Thoracic aorta (tissue), 2 donors: ENCODE data around the gene ZNF423. TPM values are rescaled to one million over a fixed set of nuclear protein-coding genes. Genes with fewer than 3 reads are reported as not detected.

Source experiments
- ATAC-seq: fragments of 150-250 bp; one replicate; pipeline ENCODE4 v1.8.0; 2017; ENCODE audit warnings: low read depth; ENCODE audit not compliant: insufficient number of reproducible peaks, low FRiP score
- DNase-seq: peaks from one replicate; pipeline ENCODE4 v3.0.0-alpha.2; 2020; ENCODE audit warnings: low spot score
- H3K27ac ChIP-seq, 2 donors: fragments of 200-600 bp; sonication (generic); 1 replicate in 1 of 2; 2 replicates in 1 of 2; pipeline ENCODE4 v1.5.1; 2016; ENCODE audit warnings: mild to moderate bottlenecking in 2 of 2, moderate library complexity in 2 of 2
- H3K27me3 ChIP-seq: fragments of 200-600 bp; sonication (generic); replicated peaks from 2 replicates; pipeline ENCODE4 v1.6.0; 2016; ENCODE audit warnings: mild to moderate bottlenecking; ENCODE audit not compliant: insufficient read depth
- H3K36me3 ChIP-seq: fragments of 200-600 bp; sonication (generic); one replicate; pipeline ENCODE4 v1.5.1; 2016
- H3K4me1 ChIP-seq, 2 donors: fragments of 200-600 bp; sonication (generic); 1 replicate in 1 of 2; 2 replicates in 1 of 2; pipeline versions ENCODE4 v1.5.1 to v1.6.0; 2016; ENCODE audit warnings: low read depth in 2 of 2, mild to moderate bottlenecking in 1 of 2; ENCODE audit not compliant: control insufficient read depth in 1 of 2
- H3K4me3 ChIP-seq: fragments of 200-600 bp; sonication (generic); 2 replicates; pipeline ENCODE4 v1.5.1; 2016; ENCODE audit warnings: mild to moderate bottlenecking
- H3K9me3 ChIP-seq: fragments of 200-600 bp; sonication (generic); 2 replicates; pipeline ENCODE4 v1.5.1; 2016
- total RNA-seq, 2 donors: library from RNA; depleted of rRNA; stranded (reverse); fragments of >200 nt; gene quantifications; one replicate each; pipeline versions ENCODE4 v1.1.0 to v1.2.3, GENCODE V29; 2016
- TF ChIP-seq, protein P1 (sequence below): fragments of 200-600 bp; sonication (generic); IDR thresholded peaks from one replicate; pipeline ENCODE4 v1.5.1; 2019; ENCODE audit warnings: antibody characterized with exemption

Gene ZNF423
- total RNA-seq, 2 donors from 2014 or later = 16.2 to 22.9 TPM

DNA sequence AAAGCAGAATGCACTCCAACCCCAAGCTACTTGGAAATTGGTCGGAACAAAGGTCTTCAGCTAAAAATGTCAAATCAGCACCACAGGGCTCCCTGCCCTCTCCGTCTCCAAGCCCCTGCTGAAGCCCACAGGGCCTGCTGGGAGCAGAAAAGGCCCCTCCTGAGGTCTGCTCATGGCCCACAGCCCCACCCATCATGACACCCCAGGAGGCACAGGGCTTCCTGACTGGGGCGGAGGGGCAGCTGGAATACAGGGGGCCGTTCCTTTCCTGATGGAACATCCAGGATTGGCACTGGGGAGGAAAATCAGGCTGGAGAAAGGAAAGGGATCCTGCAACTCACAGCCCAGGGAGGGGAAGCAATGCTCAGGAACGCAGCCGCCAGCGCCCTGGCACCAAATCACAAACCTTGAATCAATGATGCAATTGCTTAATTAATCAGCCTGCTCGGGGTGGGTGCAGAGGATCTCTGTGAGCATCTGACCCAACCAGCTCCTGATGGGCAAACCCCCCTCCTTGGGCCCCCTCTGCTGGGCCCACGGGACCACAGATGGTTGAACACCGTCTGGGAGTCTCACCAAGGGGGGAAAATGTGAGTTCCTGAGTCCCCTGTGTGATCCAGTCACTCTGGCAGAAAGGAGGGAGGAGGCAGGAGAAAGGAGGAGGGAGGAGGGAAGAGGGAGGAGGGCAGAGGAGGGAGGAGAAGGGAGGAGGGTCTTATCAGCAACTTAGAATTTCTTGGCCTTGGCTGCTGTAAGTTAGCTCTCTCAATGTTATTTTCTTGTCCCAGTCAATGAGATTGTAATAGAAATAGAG, 155.5 kb downstream of the ZNF423 start:
- H3K4me1 ChIP-seq = peaks cover 24 to 56% of the 10 kb centered on the region in 2 donors
- H3K9me3 ChIP-seq = no peaks in the 10 kb centered on the region
- H3K4me3 ChIP-seq = peak overlapping the region; percentile 52
- H3K27ac ChIP-seq = peak overlapping the region; percentile 81 to 86
- H3K27me3 ChIP-seq = no peaks in the 10 kb centered on the region
- DNase-seq = no peak
- ATAC-seq = peak; percentile 30
- TF ChIP-seq, protein P1, sequence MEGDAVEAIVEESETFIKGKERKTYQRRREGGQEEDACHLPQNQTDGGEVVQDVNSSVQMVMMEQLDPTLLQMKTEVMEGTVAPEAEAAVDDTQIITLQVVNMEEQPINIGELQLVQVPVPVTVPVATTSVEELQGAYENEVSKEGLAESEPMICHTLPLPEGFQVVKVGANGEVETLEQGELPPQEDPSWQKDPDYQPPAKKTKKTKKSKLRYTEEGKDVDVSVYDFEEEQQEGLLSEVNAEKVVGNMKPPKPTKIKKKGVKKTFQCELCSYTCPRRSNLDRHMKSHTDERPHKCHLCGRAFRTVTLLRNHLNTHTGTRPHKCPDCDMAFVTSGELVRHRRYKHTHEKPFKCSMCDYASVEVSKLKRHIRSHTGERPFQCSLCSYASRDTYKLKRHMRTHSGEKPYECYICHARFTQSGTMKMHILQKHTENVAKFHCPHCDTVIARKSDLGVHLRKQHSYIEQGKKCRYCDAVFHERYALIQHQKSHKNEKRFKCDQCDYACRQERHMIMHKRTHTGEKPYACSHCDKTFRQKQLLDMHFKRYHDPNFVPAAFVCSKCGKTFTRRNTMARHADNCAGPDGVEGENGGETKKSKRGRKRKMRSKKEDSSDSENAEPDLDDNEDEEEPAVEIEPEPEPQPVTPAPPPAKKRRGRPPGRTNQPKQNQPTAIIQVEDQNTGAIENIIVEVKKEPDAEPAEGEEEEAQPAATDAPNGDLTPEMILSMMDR = no peak
- no peaks in the 10 kb centered on the region for H3K36me3 ChIP-seq

DNA sequence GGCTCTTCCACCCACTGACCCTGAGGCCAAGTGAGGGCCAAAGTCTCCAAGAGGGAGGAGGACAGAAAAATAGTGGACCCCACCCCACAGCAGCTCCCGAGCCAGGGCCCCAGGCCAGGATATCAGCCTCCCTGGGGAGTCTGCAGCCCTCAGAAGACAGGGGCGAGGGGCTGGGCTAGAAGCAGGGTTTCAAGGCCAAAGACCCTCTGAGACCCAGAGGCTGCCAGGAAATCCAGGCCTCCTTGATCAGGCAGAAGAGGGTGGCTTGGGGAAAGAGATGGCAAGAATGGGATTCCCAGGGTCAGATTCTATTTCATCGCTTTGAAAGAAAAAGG, 156.1 kb downstream of the ZNF423 start:
- TF ChIP-seq, protein P1 = no peak
- peaks cover 24 to 56% of the 10 kb centered on the region in 2 donors for H3K4me1 ChIP-seq
- H3K36me3 ChIP-seq = no peaks in the 10 kb centered on the region
- no peaks in the 10 kb centered on the region for H3K9me3 ChIP-seq
- ATAC-seq = no peak
- H3K4me3 ChIP-seq = no peak overlapping the region
- H3K27me3 ChIP-seq = no peaks in the 10 kb centered on the region
- H3K27ac ChIP-seq = peak overlapping the region; percentile 81 to 86
- no peak for DNase-seq

DNA sequence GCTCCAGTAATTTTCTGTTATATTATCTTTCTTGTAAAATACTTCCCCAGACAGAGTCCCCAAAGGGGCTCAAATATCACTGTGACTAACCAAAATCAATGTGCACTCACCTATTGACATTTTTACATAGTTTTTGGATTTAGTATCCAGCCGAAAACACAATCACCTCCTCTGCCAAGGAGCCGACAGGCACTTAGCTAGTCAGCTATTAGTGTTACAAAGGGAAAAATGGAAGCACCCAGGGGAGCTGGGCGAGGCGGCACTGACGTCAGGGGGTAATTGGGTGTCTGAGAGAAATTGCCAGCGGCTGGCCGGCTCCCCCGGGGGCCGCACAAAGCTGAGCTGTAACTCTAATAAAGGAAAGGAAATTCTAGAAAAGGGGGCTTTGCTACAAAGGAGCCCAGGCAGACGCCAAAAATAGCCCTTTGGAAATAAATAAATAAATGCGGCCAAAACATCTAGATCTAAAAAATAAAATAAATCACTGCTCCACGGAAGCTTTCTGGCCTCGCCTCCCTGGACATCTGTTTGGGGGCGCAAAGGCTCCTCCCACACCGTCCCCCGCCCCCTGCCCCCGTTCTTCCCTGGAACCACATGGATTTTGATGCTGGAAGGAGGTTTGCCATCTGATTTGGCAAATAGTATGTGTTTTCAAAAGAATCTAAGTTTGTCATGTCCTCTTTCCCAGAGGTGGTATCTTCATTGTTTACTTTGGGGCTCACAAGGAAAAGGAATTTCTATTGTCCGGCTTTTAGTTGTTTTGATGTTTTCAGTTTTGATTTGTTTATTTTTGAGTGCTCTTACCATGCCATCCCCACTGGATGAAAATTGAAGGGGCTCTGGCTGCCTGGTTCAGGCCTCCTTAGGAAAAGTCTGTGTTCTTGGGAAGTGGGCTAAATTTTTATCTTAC, 156.7 kb downstream of the ZNF423 start:
- no peaks in the 10 kb centered on the region for H3K9me3 ChIP-seq
- H3K27ac ChIP-seq = peak overlapping the region; percentile 81 to 86
- peak overlapping the region; percentile 67 for H3K4me3 ChIP-seq
- TF ChIP-seq, protein P1 = no peak
- no peak for ATAC-seq
- no peaks in the 10 kb centered on the region for H3K36me3 ChIP-seq
- no peaks in the 10 kb centered on the region for H3K27me3 ChIP-seq
- H3K4me1 ChIP-seq = peaks cover 24 to 56% of the 10 kb centered on the region in 2 donors
- no peak for DNase-seq

DNA sequence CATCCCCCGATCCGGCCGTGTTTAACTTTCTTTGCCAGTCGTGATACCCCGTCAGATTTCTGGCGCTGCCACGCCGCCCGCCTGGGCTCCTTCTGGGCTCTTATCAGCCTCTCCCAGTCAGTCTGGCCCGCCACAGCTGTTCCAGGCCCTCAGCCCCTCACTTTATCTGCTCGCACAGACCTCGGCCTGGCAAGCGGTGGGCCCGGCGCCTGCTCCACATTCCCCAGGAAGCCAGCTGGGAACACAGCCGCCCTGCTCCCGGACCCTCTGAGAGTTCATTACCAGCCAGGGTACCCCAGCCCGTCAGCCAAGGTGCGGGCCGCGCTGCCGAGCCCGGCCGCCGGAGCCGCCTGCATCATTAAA, 157.5 kb downstream of the ZNF423 start:
- peak overlapping the region; percentile 67 for H3K4me3 ChIP-seq

More for the DNA sequence above, 157.5 kb downstream of the ZNF423 start:
- peaks cover 24 to 56% of the 10 kb centered on the region in 2 donors for H3K4me1 ChIP-seq
- H3K36me3 ChIP-seq = no peaks in the 10 kb centered on the region
- ATAC-seq (no peak), DNase-seq (no peak)
- TF ChIP-seq, protein P1 = no peak
- peak overlapping the region; percentile 81 to 86 for H3K27ac ChIP-seq
- H3K27me3 ChIP-seq = no peaks in the 10 kb centered on the region
- H3K9me3 ChIP-seq = no peaks in the 10 kb centered on the region
